GM19351 (cell line): ENCODE data around the gene PLEKHM2.
A peak's percentile ranks its signal among the peaks of the same experiment; 100 is the strongest.
"Not testable (repeated sequence)": the region's sequence is repeated elsewhere in the genome, so short reads cannot be mapped to it uniquely, and the experiment has no call there.

Source experiments
- ATAC-seq: cut with Tn5 transposase; IDR thresholded peaks from one replicate; pipeline ENCODE4 v1.9.1; 2021; ENCODE audit warnings: mild to moderate bottlenecking, moderate library complexity; ENCODE audit not compliant: unreplicated experiment

The PLEKHM2 gene

GRCh38 chr1:15684042-15684461 is at the start of gene PLEKHM2:
Gene PLEKHM2 (plus strand): TSS chr1:15684320. CDS start chr1:15684559, 239 bp downstream.
- ATAC-seq = peak; percentile 58

DNA sequence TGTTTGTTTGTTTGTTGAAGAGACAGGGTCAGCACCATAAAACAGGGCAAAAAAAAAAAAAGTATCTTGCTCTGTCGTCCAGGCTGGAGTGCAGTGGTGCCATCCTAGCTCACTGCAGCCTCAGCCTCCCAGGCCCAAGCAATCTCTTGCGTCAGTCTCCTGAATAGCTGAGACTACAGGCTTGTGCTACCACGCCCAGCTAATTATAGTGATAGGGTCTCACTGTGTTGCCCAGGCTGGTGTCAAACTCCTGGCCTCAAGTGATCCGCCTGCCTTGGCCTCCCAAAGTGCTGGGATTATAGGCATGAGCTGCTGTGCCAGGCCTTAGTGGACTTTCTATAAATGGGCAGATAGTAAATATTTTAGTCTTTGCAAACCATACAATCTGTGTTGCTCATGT is 47.7 kb upstream of the PLEKHM2 start:
- no peak for ATAC-seq

DNA sequence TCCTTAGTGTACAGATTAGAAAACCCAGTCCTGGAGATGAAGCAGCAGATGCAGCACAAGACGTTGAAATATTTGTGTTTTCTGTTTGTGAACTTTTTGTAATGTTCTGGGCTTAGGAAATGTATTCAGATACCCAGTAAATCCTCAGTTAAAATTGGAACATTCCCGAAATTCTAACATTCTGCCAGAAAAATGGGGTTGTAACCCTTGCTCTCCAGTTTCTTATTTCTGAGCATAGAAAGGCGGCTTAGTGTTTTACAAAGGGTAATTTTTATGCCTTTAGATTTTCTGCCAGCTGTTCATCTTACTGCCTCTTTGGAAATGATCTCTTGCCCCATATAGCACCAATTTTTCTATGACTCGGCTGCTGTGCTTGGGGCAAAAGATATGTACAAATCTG is 46.3 kb upstream of the PLEKHM2 start:
- ATAC-seq = no peak

GRCh38 chr1:15639262-15639661 is 44.9 kb upstream of the PLEKHM2 start:
- no peak for ATAC-seq

GRCh38 chr1:15639931-15640330 is 44.2 kb upstream of the PLEKHM2 start:
- ATAC-seq = no peak

DNA sequence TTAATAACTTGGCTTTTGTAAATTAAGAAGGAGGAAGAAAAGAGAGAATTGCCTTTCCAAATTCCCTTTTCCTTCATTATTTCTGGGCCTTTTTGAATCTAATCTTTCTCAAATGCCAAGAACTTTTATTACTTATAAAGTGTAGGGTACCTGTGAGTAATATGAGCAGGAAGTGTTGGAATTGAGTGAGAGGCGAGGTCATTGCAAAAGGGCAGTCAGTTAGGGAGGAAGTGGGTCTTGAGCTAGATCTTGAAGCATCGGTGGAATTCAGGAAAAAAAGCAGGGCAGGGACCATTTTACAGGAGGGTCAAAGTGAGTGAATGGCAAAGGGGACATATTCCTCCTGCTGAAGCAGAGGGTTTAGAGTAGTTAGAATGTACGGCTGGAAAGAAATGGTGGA is 43.5 kb upstream of the PLEKHM2 start:
- ATAC-seq = no peak

DNA sequence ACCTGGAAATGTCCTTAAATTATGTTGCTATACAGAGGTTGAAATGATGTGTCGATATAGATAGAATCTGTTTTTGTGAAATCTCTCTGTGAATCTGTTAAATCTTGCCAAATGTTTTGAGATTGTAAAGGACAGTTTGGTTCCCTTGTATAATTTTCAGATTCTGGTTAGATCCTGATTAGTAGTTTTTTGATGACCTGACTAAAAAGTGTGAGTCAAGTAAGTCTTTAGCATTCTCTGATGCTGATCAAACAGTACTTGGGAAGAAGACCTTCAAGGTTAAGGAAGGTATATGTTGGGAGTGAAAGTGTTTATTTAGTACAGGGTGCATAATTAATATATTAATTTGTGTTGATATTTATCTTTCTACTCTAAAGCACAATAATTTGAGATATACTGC is 34.2 kb upstream of the PLEKHM2 start:
- no peak for ATAC-seq

- no peak for ATAC-seq
These were observed 33.7 kb upstream of the PLEKHM2 start for GRCh38 chr1:15650433-15650832.

DNA sequence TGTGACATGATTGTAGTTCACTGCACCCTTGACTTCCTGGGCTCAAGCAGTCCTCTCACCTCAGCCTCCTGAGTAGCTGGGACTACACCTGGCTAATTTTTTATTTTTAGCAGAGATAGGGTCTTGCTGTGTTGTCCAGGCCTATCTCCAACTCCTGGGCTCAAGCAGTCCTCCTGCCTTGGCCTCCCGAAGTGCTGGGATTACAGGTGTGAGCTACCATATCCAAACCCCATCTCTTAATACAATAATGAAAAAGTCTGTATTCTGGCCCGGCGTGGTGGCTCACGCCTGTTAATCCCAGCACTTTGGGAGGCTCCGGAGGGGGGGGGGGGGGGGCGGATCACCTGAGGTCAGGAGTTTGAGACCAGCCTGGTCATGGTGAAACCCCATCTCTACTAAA is 32.0 kb upstream of the PLEKHM2 start:
- ATAC-seq = not testable (repeated sequence)

- no peak for ATAC-seq
These were observed 29.9 kb upstream of the PLEKHM2 start for GRCh38 chr1:15654091-15654690.

DNA sequence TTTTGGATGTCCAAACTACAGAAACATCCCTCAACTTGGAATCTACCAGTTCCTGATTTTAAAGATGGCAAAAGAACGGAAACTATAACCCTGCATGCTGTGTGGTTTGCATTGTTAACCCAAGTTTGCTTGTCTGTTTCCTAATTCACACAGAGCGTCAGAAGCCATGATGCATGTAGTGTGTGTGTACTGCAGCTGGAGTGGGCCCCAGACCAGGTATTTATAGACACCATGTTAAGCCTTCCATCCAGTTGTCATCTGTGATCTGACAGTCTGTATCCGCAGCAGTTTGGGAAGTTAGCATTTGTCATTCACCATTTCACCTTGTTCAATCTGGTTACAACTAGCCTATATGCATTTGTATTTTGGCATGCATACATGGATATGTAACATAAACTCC is 27.7 kb upstream of the PLEKHM2 start:
- no peak for ATAC-seq

DNA sequence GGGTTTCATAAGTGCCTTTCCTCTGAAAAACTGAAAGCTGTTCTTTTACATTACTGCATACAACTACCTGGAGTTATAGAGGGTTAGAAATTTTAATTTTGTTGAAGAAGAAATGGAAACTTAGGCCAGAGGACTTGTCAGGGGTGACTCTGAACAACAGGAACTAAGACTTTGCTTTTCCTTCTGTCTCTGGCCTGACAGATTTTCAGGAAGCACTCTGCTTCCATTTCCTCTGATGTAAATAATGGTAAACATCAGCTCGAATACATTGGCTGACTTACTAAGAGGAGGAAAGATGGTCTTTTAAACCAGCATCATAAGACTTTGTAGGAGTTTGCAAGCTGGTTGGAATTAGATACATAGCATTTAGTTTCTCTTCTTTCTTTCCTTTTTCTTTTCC is 27.1 kb upstream of the PLEKHM2 start:
- no peak for ATAC-seq

DNA sequence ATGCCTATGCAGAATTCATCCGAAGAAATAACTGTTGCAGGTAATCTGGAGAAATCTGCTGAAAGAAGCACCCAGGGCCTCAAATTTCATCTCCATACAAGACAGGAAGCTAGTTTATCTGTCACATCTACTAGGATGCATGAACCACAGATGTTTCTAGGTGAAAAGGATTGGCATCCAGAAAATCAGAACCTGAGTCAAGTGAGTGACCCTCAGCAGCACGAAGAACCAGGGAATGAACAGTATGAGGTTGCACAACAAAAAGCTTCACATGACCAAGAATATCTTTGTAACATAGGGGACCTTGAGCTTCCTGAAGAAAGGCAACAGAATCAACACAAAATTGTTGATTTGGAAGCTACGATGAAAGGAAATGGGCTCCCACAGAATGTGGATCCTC is 24.0 kb upstream of the PLEKHM2 start:
- no peak for ATAC-seq

GRCh38 chr1:15662477-15662876 is 21.6 kb upstream of the PLEKHM2 start:
- ATAC-seq = no peak

- no peak for ATAC-seq
These were observed 20.2 kb upstream of the PLEKHM2 start for GRCh38 chr1:15663925-15664324.

DNA sequence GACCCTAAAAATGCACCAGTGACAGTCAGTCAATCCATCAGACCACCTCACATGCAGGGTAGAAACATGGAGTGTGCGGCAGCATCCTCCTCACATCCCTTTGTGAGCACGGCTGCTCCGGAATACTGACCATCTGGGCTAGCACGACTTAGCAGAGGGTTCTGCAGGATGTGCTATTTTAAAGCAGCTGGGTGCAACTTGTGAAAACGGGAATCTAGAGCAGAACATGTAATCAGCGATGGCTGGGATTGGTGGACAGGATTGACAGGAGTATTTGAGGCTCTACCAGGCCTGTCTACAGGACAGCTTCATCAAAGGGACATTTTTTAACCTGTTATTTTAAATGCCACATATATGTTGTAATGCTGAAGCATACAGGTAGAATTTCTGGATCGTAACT is 16.8 kb upstream of the PLEKHM2 start:
- no peak for ATAC-seq

DNA sequence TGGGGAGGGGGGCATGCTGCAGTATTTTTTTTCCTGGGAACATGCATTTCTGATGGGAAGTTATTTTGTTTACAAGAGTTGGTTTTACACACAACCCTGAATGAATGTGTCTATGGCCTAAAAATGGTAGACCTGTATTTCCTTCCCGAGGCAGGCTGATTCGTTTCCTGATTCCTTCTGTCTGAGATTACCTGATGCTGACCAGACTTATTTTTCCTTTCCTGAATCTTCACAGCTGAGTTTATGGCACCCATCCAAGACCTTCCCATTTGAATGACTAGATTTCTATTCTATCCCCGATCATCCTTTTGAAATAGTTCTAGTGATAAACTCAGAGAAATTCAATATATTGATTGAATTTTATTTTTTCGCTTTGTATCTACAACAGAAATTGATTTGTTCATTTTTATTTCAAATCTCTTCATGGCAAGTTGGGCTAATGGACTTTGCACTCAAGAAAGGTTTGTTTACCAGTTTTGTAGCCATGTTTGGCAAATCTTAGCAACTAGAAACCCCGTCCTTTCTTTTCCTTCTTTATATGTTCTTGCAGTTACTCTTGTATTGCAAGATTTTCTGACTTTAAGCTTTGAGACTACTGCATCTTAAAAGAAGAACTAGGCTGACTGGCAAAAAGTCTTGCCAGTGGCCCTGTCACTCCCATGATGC is 15.9 kb upstream of the PLEKHM2 start:
- ATAC-seq = no peak

DNA sequence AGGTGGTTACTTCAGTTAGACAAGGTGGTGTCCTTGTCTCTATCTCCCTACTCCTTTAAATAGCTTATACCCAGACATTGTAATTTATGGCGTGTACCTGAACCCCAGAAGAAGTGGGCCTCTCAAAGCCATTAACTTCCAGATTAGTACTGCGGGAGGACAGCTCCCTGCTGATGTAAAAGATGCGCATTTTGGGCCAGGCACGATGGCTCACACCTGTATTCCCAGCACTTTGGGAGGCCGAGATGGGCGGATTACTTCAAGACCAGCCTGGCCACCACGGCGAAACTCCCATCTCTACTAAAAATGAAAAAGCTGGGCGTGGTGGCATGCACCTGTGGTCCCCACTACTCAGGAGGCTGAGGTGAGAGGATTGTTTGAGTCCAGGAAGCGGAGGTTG is 15.0 kb upstream of the PLEKHM2 start:
- ATAC-seq = no peak

DNA sequence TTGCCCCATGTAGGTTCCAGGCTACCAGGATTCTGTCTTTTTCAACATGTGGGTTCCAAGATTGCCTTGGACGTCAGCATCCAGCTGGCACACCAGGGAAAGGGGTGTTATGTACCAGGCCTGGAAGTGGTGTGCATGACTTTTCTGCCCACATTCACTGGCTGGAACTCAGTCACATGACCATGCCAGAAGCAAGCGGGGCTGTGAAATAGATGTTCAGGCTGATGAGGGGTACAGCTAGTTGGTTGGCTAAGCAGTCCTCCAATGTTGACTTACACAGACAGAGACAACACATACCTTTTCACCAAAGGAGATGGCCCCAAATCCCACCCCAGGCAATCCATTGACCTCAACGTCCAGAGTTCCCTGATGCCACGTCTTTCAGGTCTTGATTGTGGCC is 14.3 kb upstream of the PLEKHM2 start:
- ATAC-seq = no peak

DNA sequence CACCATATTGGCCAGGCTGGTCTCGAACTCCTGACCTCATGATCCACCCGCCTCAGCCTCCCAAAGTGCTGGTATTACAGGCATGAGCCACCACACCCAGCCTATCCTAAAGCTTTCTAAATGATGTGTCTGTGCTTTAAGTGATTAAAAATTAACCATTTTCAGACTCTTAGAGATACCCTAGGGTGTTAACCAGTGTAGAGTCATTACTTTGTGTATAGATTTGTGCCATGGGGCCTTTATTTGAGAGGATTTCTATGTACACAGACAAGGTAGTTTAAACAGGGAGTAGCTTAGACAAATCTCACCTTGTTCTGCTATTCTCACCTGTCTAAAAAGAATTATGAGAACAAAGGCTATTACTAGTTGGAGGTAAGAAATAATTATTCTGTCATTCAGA is 12.7 kb upstream of the PLEKHM2 start:
- ATAC-seq = no peak

DNA sequence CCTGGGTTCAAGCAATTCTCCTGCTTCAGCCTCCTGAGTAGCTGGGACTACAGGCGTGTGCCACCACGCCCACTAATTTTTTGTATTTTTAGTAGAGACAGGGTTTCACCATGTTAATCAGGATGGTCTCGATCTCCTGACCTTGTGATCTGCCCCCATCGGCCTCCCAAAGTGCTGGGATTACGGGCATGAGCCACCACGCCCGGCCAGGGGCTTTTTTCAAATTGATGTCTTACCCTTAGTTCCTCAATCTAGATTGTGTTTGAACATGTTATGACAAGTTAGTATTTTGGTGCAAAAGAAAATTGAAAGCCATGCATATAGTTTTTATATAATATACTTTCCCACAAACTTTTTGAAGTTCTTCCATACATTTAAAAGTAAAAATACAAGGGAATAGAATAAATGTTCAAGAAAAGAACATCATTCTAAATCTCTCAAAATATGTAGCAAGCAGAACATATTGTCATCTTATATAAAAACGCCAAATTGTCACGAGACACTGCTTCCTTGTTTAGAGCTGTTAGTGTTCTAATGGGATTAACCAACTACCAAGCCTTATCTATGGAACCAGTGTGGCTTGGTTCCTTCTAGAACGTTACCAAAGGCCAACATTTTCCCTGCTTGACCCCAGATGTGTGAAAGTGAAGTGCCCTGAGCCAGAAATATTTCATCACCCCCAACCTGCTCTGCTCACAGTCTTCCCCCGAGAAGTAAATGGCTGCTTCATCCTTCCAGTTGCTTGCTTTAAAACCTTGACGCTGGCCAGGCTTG is 9.5 kb upstream of the PLEKHM2 start:
- ATAC-seq = no peak

- no peak for ATAC-seq
These were observed 8.1 kb upstream of the PLEKHM2 start for GRCh38 chr1:15676010-15676409.
